CD4-positive, alpha-beta T cell treated with Interleukin-10 for 1 hour (primary cell): ENCODE results near the gene SAPCD2.
A peak's percentile ranks its signal among the peaks of the same experiment; 100 is the strongest.

ENCODE experiments used
- DNase-seq: peaks from one replicate; pipeline ENCODE4 v3.0.0-alpha.2; 2020

SAPCD2 gene

DNA sequence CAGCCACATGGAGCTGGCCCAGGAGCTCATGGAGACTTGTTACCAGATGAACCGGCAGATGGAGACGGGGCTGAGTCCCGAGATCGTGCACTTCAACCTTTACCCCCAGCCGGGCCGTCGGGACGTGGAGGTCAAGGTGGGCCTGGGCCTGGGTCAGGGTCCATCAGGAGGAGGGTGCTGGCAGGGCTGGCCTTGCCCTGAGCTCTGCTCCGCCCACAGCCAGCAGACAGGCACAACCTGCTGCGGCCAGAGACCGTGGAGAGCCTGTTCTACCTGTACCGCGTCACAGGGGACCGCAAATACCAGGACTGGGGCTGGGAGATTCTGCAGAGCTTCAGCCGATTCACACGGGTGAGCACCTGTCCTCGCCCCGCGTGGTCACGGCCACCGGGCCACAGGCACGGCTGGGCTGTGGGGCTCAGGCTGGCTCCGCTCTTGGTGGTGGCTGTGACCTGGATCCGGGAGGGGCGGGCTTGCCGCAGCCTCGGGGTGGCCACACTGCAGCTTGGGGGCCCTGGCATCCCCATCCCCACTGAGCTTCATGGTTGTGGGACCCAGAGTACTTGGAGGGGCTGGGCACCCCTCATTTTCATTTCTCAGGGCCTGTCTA, 37.1 kb upstream of the SAPCD2 start:
- DNase-seq, result no peak

DNA sequence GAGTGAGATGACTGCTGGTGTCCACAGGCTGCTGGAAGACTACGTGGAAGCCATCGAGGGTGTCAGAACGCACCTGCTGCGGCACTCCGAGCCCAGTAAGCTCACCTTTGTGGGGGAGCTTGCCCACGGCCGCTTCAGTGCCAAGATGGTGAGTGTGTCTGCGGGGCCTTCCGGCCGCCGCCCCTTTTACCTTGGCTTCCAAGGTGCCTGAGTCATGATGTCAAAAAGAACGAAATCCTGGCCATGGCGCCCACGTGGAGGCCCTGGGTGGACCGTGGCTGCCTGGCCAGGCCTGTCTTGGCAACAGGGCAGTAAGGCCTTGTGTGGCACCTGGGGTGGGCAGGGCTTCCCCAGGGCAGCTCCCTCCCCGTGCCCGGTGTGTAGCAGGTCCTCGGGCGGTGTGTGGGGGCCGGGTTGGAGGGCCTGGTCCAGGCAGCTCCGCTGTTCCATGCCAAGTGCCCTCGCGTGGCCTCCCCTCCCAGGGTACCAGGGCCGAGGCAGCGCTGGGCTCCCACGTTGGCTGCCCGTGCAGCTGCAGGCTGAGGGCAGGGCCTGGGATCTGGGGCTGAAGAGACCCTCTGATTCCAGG, 36.4 kb upstream of the SAPCD2 start:
- no peak for DNase-seq

GRCh38 chr9:137105814-137106661, 35.7 kb upstream of the SAPCD2 start:
- DNase-seq, result no peak

GRCh38 chr9:137103206-137103999, 33.0 kb upstream of the SAPCD2 start:
- DNase-seq, result no peak

GRCh38 chr9:137099231-137099630, 28.9 kb upstream of the SAPCD2 start:
- no peak for DNase-seq

GRCh38 chr9:137097761-137098462, 27.6 kb upstream of the SAPCD2 start:
- DNase-seq, result no peak

GRCh38 chr9:137096785-137097546, 26.6 kb upstream of the SAPCD2 start:
- DNase-seq, result no peak

GRCh38 chr9:137095664-137096517, 25.5 kb upstream of the SAPCD2 start:
- DNase-seq, result peak; percentile 88

DNA sequence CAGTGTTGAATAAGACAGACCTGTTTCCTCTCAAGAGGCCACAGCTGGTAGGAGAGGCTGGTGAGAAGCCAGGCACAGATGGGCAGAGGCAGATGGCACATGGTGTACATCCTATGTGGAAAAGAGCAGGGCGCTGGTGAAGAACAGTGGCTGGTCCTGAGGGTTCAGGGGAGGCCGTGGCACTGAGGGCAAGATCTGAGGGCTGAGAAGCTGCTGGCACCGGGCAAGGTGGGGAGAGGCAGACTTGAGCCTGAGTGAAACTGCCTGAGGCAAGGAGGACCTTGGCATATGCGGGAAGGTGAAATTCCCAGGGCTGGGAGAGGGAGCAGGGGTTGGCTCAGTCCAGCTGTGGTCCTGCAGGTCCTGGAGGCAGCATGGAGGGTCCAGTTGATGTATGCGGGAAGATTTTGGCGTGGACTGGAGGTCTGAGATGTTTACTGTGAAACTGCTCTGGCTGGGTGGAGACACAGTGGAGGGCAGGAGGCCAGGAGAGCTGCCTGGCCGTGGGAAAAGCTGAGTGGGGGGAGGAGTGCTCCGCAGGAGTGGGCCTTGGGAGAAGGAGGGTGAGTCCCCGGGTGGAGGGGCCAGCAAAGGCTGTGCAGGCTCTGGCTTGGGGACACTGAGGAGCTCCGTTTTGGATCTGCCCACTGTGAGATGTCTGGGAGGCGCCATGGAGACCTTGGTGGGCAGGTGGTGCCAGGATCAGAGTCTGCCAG, 19.0 kb upstream of the SAPCD2 start:
- DNase-seq, result no peak

- no peak for DNase-seq
Measured at GRCh38 chr9:137088121-137088520, 17.8 kb upstream of the SAPCD2 start.

DNA sequence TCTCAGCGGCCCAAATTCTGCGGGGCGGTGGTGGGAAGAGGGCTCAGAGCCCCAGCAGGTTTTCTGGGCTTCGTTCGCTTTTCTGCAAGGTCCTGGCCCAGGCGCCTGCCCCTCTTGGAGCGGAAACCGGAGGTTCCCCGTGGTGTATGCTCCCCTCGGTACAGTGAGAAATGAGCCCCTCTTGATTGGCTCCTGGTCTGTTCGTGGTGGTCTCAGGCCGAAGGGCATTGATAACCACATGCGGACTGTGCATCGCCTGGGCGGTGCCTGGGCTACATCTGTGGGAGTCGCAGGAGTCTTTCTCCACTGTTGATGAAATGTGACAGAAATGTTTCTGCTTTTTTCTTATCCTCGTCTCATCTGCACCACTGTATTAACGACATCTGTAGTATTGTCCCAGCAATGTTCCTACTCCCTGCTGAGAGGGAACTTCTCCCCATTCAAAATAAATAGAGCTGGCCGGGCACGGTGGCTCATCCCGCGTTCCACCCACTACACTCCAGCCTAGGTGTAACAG, 17.1 kb upstream of the SAPCD2 start:
- DNase-seq, result no peak

- DNase-seq, result peak; percentile 100
Measured at GRCh38 chr9:137086531-137087408, 16.4 kb upstream of the SAPCD2 start, which contains the start of gene MAN1B1. MAN1B1 (plus strand) TSS chr9:137086985; CDS start chr9:137087000, 15 bp downstream.

DNA sequence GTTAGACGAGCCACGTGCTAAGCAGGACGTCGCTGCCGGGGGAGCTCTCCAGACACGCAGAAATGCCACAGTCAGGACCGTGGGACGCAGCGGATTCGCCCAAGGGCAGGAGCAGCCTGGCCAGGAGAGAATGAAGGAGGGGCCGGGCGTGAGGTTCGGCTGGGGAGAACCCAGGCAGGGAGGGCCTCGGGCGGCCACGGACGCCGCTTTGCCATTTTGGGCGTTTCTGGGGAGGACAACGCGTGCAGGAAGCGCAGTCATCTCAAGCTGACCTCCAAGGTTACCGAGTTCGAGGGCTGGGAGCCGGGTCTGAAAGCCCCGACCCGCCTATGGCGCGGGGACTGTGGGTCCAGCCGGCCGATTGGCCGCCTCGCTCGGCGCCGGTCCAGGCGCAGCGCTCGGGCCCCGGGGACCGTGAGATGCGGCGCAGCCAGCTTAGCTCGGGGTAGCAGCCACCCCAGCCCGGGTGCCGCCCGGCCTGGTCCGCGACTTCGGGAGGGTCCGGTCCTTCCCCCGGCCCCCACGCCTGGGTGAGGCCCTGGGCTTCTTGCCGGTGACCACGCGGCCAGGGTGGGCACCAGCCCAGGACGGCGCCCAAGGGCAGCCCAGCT, 15.7 kb upstream of the SAPCD2 start:
- DNase-seq, result peak; percentile 27

- no peak for DNase-seq
Measured at GRCh38 chr9:137084526-137084925, 14.2 kb upstream of the SAPCD2 start.

DNA sequence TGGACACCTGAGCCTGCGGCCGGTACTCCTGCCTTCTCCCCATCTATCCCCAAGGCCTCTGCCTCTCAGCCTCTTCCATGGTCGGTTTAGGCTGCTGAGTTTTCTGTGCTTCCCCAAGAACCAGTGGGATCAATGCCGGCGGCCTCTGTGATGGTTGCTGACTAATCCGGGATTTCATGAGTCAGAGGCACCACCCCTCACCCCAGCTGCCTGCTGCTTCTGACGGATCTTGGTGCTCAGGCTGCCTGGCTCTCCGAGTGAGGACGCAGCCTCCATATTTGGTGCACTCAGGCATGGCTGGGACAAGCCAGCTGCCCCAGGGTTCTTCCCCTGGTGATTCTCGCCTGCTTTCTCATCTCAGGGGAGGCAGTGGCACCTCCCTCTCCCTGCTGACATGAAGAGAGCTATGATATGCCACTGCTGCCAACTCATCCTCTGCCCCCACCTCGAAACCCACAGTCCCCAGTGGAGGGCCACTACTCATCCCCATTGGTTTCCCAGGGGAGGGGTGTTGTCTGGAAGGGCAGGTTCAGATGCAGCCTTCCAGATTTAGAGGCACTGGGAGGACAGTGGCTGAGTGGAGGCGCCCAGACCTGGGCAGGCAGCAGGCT, 13.1 kb upstream of the SAPCD2 start:
- no peak for DNase-seq

DNA sequence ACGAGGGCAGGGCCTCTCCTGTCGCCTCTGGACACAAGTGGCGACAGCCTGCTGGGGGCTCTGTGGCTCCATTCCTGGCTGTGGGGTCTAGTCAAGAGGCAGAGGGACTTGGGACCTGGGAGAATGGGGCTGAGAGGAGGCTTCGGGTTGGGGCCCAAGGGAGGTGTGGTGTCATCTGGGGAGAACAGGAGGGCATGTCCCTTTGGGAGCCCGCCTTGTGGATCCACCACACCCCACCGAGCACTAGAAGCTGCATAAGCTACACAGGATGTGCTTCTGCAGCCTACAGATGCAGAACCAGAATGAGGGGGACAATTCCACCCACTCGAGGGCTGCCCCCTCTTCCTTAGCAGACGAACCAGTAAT, 12.6 kb upstream of the SAPCD2 start:
- DNase-seq, result no peak

GRCh38 chr9:137082222-137082924, 12.0 kb upstream of the SAPCD2 start:
- DNase-seq, result no peak
